Stimulated activated CD4-positive, alpha-beta T cell treated with anti-CD3 and anti-CD28 coated beads, Interleukin-15, amount 100 ng/mL, for 1 hour (primary cell): ENCODE results near the gene MYMK.
A peak's percentile ranks its signal among the peaks of the same experiment; 100 is the strongest.

Experiments
- DNase-seq, 2 donors: peaks; one replicate each; pipeline ENCODE4 v3.0.0-alpha.2; 2020; ENCODE audit warnings: low read depth in 1 of 2, low spot score in 1 of 2

Gene MYMK

GRCh38 chr9:133485531-133486260 lies 39.1 kb downstream of the MYMK start:
- no peak for DNase-seq

GRCh38 chr9:133484671-133485437 lies 39.9 kb downstream of the MYMK start:
- no peak for DNase-seq

GRCh38 chr9:133483611-133484010 lies 41.1 kb downstream of the MYMK start:
- no peak for DNase-seq

- DNase-seq: peak; percentile 64 to 72
Observed at GRCh38 chr9:133478851-133479711, 45.7 kb downstream of the MYMK start, which contains the start of gene SLC2A6. Gene SLC2A6 (minus strand): TSS chr9:133479099. CDS start chr9:133479059, 40 bp downstream.

GRCh38 chr9:133477992-133478850 lies 46.5 kb downstream of the MYMK start:
- DNase-seq: no peak

GRCh38 chr9:133477461-133477860 lies 47.3 kb downstream of the MYMK start:
- DNase-seq: no peak

- DNase-seq: no peak
Observed at GRCh38 chr9:133476941-133477340, 47.8 kb downstream of the MYMK start.

GRCh38 chr9:133476036-133476931 lies 48.5 kb downstream of the MYMK start:
- DNase-seq: no peak

GRCh38 chr9:133475292-133476012 lies 49.3 kb downstream of the MYMK start:
- no peak for DNase-seq

- DNase-seq: no peak
Observed at GRCh38 chr9:133474853-133475252, 49.9 kb downstream of the MYMK start.

GRCh38 chr9:133474215-133474614 lies 50.5 kb downstream of the MYMK start:
- no peak for DNase-seq

GRCh38 chr9:133473743-133474142 lies 51.0 kb downstream of the MYMK start:
- no peak for DNase-seq

- DNase-seq: no peak
Observed at GRCh38 chr9:133472753-133473378, 51.9 kb downstream of the MYMK start.

GRCh38 chr9:133472277-133472645 lies 52.5 kb downstream of the MYMK start:
- DNase-seq: no peak

- no peak for DNase-seq
Observed at GRCh38 chr9:133471551-133472276, 53.0 kb downstream of the MYMK start.

- DNase-seq: no peak
Observed at GRCh38 chr9:133470988-133471387, 53.8 kb downstream of the MYMK start.

GRCh38 chr9:133470427-133470924 lies 54.3 kb downstream of the MYMK start:
- DNase-seq: no peak
